ENCODE data around the gene GJA10.
"Not testable (repeated sequence)": the region's sequence is repeated elsewhere in the genome, so short reads cannot be mapped to it uniquely, and the experiment has no call there.

GJA10 gene

DNA sequence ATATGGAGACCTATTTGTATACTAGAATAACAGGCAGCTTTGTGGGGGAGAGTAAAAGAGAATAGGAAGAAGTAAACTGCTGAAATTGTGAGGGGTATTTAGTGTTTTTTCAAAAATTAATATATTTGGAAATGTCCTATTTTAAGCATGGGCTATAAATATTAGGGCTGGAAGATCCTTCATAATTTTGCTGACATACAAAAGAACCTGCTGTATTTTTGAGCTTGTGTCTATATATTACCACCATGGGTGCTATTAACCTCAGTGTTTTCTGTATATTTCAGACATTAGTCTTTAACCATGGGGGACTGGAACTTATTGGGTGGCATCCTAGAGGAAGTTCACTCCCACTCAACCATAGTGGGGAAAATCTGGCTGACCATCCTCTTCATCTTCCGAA, at the start of gene GJA10:
Gene GJA10, plus strand, starts transcription at position 301 of the 400 bp plus-strand sequence. Its CDS starts 0 bp downstream, at position 301.
- no peak for DNase-seq (ENCODE audit: low read depth)

- not testable (repeated sequence) for DNase-seq (ENCODE audit: low read depth)
Measured at GRCh38 chr6:89847513-89847912, 46.8 kb upstream of the GJA10 start.

- DNase-seq (ENCODE audit: low read depth), result no peak
Measured at GRCh38 chr6:89853068-89853467, 41.2 kb upstream of the GJA10 start.

DNA sequence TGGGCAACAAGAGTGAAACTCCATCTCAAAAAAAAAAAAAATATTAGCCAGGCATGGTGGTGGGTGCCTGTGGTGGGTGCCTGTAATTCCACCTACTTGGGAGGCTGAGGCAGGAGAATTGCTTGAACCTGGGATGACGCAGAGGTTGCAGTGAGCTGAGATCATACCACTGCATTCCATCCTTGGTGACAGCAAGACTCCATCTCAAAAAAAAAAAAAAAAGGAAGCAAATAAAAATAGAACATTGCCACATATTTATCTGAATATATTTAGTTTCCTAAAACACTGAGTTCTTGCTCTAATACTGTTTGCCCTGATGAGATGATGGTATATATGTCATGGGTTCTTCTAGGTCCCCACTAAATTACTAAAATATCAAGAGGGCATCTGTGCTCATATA, 36.2 kb upstream of the GJA10 start:
- DNase-seq (ENCODE audit: low read depth), result no peak

DNA sequence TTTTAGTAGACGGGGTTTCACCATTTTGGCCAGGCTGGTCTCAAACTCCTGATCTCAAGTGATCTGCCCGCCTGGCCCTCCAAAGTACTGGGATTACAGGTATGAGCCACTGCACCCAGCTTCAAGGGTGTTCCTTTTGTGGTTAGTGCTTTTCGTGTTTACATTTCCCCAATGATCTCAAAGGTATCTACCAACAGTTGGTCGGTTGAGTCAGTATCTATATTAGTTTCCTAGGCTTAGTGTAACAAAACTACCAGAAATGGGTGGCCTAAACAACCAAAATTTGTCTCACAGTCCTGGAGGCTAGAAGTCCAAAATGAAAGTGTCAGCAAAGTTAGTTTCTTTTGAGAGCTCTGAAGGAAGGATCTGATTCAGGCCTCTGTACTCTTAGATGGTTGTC, 34.5 kb upstream of the GJA10 start:
- DNase-seq (ENCODE audit: low read depth), result no peak

- DNase-seq (ENCODE audit: low read depth), result no peak
Measured at GRCh38 chr6:89862273-89862672, 32.0 kb upstream of the GJA10 start.

DNA sequence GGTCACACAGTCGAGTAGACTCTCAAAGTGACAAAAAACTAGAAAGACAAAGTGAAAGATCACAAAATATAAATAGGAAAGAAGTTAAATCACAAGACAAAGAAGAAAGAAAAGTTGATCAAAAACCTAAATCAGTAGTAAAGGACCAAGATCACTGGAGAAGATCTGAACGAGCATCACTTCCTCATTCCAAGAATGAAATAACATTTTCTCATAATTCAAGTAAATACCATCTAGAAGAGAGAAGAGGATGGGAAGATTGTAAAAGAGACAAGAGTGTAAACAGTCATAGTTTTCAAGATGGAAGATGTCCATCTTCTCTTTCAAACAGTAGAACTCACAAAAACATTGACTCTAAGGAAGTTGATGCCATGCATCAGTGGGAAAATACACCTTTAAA, 31.6 kb upstream of the GJA10 start:
- no peak for DNase-seq (ENCODE audit: low read depth)

DNA sequence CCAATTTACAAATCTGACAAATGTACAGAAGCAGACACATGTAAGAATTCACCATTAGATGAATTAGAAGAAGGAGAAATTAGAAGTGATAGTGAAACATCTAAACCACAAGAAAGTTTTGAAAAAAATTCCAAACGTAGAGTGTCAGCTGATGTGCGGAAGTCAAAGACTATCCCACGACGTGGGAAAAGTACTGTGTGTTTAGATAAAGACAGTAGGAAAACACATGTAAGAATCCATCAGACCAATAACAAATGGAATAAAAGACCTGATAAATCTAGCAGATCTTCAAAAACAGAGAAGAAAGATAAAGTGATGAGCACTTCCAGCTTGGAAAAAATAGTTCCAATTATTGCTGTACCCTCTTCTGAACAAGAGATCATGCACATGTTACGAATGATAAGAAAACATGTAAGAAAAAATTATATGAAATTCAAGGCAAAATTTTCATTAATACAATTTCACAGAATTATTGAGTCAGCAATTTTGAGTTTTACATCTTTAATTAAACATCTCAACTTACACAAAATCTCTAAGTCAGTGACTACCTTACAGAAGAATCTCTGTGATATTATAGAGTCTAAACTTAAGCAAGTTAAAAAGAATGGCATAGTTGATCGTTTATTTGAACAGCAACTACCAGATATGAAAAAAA, 28.1 kb upstream of the GJA10 start:
- DNase-seq (ENCODE audit: low read depth), result no peak

GRCh38 chr6:89873721-89874120, 20.5 kb upstream of the GJA10 start:
- DNase-seq (ENCODE audit: low read depth), result no peak

DNA sequence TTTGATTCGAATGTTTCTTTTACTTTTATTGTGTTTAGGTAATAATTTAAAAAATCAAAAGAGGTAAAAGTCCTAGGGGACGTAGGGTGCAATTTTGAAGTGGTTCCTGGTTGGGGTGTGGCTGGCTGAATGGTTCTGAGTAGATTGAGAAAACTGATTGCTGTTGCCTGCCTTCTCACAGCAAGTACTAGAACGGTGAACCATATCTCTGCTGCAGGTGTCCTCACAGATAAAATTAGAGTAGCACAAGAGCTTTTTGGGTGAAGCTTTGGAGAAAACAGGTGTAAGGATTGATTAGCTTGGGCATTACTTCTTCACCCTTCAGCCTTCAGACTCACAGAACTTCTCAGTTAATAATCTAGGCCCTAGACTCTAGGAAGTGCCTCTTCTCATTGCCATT, 19.8 kb upstream of the GJA10 start:
- no peak for DNase-seq (ENCODE audit: low read depth)

DNA sequence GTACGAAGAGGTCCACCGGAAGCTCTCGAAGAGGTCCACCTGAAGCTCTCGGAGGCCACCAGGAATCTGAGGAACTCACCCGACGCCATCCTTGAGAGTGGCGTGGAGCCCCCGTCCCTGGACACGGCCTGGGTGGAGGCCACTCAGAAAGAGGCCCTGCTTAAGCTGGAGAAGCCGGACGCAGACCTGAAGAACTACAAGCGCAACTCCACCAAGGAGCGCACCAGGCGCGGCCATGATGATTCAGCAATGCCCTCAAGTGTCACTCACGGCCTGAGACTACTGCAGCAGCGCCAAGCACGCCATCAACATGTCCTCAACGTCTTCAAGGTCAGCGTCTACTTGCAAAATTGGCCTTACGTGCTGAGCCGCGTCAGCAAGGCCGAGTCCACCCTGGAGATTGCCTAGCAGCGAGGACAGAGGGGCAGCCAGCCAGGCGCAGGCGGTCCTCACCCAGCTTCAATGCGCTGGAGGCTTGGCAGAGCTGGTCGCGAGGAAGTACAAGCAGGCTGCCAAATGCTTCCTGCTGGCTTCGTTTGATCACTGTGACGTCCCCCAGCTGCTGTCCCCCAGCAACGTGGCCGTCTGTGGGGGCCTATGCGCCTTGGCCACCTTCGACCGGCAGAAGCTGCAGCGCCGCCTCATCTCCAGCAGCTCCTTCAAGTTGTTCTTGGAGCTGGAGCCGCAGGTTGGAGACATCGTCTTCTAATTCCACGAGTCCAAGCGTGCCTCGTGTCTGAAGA, 7.7 kb upstream of the GJA10 start:
- no peak for DNase-seq (ENCODE audit: low read depth)

- no peak for DNase-seq (ENCODE audit: low read depth)
Measured at GRCh38 chr6:89887452-89888137, 6.7 kb upstream of the GJA10 start.

DNA sequence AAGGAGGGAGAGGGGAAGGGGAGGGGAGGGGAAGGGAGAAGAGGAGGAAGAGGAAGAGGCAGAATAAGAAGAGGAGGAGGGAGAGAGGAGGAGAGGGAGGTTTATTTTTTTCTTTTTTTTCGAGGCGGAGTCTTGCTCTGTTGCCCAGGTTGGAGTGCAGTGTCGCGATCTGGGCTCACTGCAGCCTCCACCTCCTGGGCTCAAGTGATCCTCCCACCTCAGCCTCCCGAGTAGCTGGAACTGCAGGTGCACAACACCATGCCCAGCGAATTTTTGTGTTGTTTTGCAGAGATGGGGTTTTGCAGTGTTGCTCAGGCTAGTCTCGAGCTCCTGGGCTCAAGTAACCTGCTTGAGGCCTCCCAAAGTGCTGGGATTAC, 6.1 kb upstream of the GJA10 start:
- no peak for DNase-seq (ENCODE audit: low read depth)

GRCh38 chr6:89888871-89889270, 5.4 kb upstream of the GJA10 start:
- no peak for DNase-seq (ENCODE audit: low read depth)

GRCh38 chr6:89890845-89891528, 3.3 kb upstream of the GJA10 start:
- DNase-seq (ENCODE audit: low read depth), result not testable (repeated sequence)

- not testable (repeated sequence) for DNase-seq (ENCODE audit: low read depth)
Measured at GRCh38 chr6:89892577-89892976, 1.7 kb upstream of the GJA10 start.

DNA sequence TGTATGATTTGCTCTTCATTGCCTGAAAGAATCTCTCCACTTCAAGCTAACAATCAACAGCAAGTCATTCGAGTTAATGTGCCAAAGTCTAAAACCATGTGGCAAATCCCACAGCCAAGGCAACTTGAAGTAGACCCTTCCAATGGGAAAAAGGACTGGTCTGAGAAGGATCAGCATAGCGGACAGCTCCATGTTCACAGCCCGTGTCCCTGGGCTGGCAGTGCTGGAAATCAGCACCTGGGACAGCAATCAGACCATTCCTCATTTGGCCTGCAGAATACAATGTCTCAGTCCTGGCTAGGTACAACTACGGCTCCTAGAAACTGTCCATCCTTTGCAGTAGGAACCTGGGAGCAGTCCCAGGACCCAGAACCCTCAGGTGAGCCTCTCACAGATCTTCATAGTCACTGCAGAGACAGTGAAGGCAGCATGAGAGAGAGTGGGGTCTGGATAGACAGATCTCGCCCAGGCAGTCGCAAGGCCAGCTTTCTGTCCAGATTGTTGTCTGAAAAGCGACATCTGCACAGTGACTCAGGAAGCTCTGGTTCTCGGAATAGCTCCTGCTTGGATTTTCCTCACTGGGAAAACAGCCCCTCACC, 1.1 kb downstream of the GJA10 start:
- no peak for DNase-seq (ENCODE audit: low read depth)

- DNase-seq (ENCODE audit: low read depth), result not testable (repeated sequence)
Measured at GRCh38 chr6:89910001-89910901, 16.0 kb downstream of the GJA10 start.

DNA sequence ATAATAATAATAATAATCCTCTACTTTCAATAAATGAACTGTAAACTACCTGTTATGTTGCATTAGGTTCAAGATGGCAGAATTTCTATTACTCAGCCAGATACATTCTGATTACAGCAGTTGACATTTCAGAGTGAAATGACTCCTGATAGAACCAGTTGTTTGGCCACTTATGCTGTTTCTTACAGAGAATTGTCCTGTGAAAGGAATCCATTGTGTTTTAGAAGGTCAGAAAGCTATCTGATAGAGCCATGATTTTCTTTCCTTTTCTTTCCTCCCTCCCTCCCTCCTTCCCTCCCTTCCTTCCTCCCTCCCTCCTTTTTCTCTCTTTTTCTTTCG, 16.6 kb downstream of the GJA10 start:
- DNase-seq (ENCODE audit: low read depth), result no peak

- DNase-seq (ENCODE audit: low read depth), result no peak
Measured at GRCh38 chr6:89916136-89916920, 22.1 kb downstream of the GJA10 start.
